Hematopoietic multipotent progenitor cell treated with erythropoietin and hydrocortisone succinate and interleukin-3 and kit ligand, for 17 days (in vitro differentiated cells): ENCODE results near the gene MPZL1.
A peak's percentile ranks its signal among the peaks of the same experiment; 100 is the strongest.

Experiments used
- DNase-seq: peaks from one replicate; pipeline ENCODE4 v3.0.0-alpha.2; 2015; ENCODE audit warnings: low spot score

Gene MPZL1

GRCh38 chr1:167751676-167752075, 29.9 kb downstream of the MPZL1 start:
- DNase-seq, result no peak

GRCh38 chr1:167752219-167752985, 30.6 kb downstream of the MPZL1 start:
- no peak for DNase-seq

GRCh38 chr1:167755654-167756053, 33.9 kb downstream of the MPZL1 start:
- DNase-seq, result no peak

GRCh38 chr1:167756730-167757405, 35.1 kb downstream of the MPZL1 start:
- peak; percentile 10 for DNase-seq

- DNase-seq, result no peak
These were observed 35.9 kb downstream of the MPZL1 start for GRCh38 chr1:167757433-167758309.

- no peak for DNase-seq
These were observed 39.6 kb downstream of the MPZL1 start for GRCh38 chr1:167761400-167761799.

GRCh38 chr1:167762061-167762746, 40.4 kb downstream of the MPZL1 start:
- DNase-seq, result no peak

- DNase-seq, result no peak
These were observed 41.9 kb downstream of the MPZL1 start for GRCh38 chr1:167763525-167764220.

GRCh38 chr1:167764458-167765330, 42.9 kb downstream of the MPZL1 start:
- no peak for DNase-seq

- DNase-seq, result no peak
These were observed 43.7 kb downstream of the MPZL1 start for GRCh38 chr1:167765496-167765895.

- DNase-seq, result no peak
These were observed 44.8 kb downstream of the MPZL1 start for GRCh38 chr1:167766538-167766937.

GRCh38 chr1:167767761-167768160, 46.0 kb downstream of the MPZL1 start:
- DNase-seq, result no peak

GRCh38 chr1:167770127-167770526, 48.3 kb downstream of the MPZL1 start:
- DNase-seq, result no peak

- no peak for DNase-seq
These were observed 50.7 kb downstream of the MPZL1 start for GRCh38 chr1:167772436-167772835.

GRCh38 chr1:167773516-167773915, 51.7 kb downstream of the MPZL1 start:
- no peak for DNase-seq

GRCh38 chr1:167774710-167775109, 52.9 kb downstream of the MPZL1 start:
- no peak for DNase-seq

- DNase-seq, result no peak
These were observed 53.4 kb downstream of the MPZL1 start for GRCh38 chr1:167775178-167775577.

GRCh38 chr1:167776151-167776550, 54.4 kb downstream of the MPZL1 start:
- no peak for DNase-seq

GRCh38 chr1:167776616-167777268, 55.0 kb downstream of the MPZL1 start:
- no peak for DNase-seq

GRCh38 chr1:167777269-167777650, 55.5 kb downstream of the MPZL1 start:
- DNase-seq, result no peak
